OCI-LY7 (cell line): ENCODE results near the gene LAMA1.

Experiments used
- EZH2phosphoT487 ChIP-seq: fragments of 200-600 bp; sonication (generic); IDR thresholded peaks from 2 replicates; pipeline ENCODE4 v1.6.1; 2018; ENCODE audit warnings: low read depth, borderline replicate concordance, mild to moderate bottlenecking, mixed run types, antibody characterized with exemption, low read length, moderate library complexity, mixed read lengths
- TF ChIP-seq, protein P1 (sequence below): fragments of 200-600 bp; sonication (generic); conservative IDR thresholded peaks from 2 replicates; pipeline ENCODE4 v1.5.1; 2014; ENCODE audit warnings: mild to moderate bottlenecking, antibody characterized with exemption, low read length, moderate library complexity, mixed read lengths

DNA sequence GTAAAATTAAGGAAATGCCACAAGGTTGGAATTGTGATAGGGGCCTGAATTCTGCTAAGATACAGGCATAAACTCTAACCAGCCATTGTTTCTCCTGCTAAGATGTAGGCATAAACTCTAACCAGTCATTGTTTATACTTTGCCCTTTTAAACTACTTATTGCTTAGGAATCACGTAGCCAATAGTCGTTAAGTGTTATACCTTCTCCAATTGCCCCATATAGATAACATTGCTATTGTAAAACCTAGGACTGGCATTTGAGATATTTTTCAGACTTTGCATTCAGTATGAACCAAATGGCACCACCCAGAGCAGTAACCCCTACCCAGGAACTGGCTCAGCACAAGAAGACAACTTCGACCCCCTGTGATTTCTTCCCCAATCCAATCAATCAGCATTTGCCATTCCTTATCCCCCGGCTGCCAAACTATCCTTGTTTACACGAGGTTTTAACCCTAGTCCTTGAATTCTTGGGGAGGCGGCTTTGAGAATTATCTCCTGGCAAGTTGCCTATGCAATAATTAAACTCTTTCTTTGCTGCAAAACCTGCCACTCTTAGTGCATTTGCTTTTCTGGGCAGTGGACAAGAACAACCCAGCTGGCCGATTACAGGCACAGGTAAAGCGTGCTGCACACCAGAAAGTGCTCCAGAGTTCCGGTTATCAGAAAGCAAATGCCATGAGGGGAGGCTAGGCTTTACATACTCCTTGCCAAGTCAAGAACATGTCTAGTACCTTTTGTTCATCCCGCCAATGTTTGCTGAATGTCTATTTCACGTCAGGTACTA lies 167.6 kb downstream of the LAMA1 start:
- TF ChIP-seq, protein P1, sequence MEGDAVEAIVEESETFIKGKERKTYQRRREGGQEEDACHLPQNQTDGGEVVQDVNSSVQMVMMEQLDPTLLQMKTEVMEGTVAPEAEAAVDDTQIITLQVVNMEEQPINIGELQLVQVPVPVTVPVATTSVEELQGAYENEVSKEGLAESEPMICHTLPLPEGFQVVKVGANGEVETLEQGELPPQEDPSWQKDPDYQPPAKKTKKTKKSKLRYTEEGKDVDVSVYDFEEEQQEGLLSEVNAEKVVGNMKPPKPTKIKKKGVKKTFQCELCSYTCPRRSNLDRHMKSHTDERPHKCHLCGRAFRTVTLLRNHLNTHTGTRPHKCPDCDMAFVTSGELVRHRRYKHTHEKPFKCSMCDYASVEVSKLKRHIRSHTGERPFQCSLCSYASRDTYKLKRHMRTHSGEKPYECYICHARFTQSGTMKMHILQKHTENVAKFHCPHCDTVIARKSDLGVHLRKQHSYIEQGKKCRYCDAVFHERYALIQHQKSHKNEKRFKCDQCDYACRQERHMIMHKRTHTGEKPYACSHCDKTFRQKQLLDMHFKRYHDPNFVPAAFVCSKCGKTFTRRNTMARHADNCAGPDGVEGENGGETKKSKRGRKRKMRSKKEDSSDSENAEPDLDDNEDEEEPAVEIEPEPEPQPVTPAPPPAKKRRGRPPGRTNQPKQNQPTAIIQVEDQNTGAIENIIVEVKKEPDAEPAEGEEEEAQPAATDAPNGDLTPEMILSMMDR = no peak
- TF ChIP-seq EZH2phosphoT487 = no peak
